HCT116 (cell line): ENCODE data around the gene AGPAT3. TPM values are rescaled to one million over a fixed set of nuclear protein-coding genes. Genes with fewer than 3 reads are reported as not detected.

ENCODE experiments used
- ATAC-seq: fragments of 200-7000 bp; cut with Tn5 transposase; 2 replicates; pipeline ENCODE4 v1.9.1; 2020; ENCODE audit warnings: mild to moderate bottlenecking, moderate library complexity
- BruUV-seq: library from RNA; stranded (reverse); fragments of 400-500 nt; replicated peaks from 2 replicates; lab custom pipeline; 2021; lab: Mats Ljungman, UMichigan
- CTCF ChIA-PET: fragments of 300-600 bp; sonication (Branson Sonifier 250); formaldehyde crosslinking; loops from one replicate; lab custom pipeline; 2021; ENCODE audit warnings: antibody characterized with exemption; lab: Charles Lee
- POLR2A ChIA-PET: fragments of 300-600, 350-600 bp; sonication (Branson Sonifier 250); formaldehyde crosslinking; loops from one replicate; lab custom pipeline; 2021; ENCODE audit warnings: antibody characterized with exemption; lab: Charles Lee
- RAD21 ChIA-PET, 2 experiments: fragments of 300-600 bp; sonication (Branson Sonifier 250); formaldehyde crosslinking; loops; one replicate each; lab custom pipeline; 2023; ENCODE audit warnings: low total read pairs in 2 of 2; ENCODE audit not compliant: uncharacterized antibody in 2 of 2, unreplicated experiment in 2 of 2, low non-redundant PET in 1 of 2; lab: Charles Lee
- DNase-seq: peaks from one replicate; pipeline ENCODE4 v3.0.0-alpha.2; 2010; ENCODE audit warnings: low read depth, low spot score
- H2AFZ ChIP-seq: fragments of 200-600 bp; shearing (Covaris generic), sonication (generic); 2 replicates; pipeline ENCODE4 v1.6.1; 2017; ENCODE audit warnings: low read depth, mixed run types, mixed read lengths, antibody characterized with exemption, low read length; ENCODE audit not compliant: poor library complexity, severe bottlenecking
- H3K27ac ChIP-seq: 2 replicates; pipeline ENCODE4 v1.5.1; 2012; ENCODE audit warnings: low read depth, low read length
- H3K27me3 ChIP-seq: fragments of 200-600 bp; sonication (generic); 2 replicates; pipeline ENCODE4 v1.6.1; 2016; ENCODE audit warnings: mixed run types, low read length, mixed read lengths; ENCODE audit not compliant: insufficient read depth
- H3K36me3 ChIP-seq, 2 experiments: fragments of 200-500 bp in 1 of 2; fragments of 200-600 bp in 1 of 2; sonication (Bioruptor generic) in 1 of 2; sonication (generic) in 1 of 2; 2 replicates each; pipeline versions ENCODE4 v1.5.1 to v1.6.1; 2014 to 2016; ENCODE audit warnings: low read length in 2 of 2, inconsistent platforms in 1 of 2, mixed read lengths in 1 of 2, mixed run types in 1 of 2; ENCODE audit not compliant: insufficient read depth in 2 of 2, control insufficient read depth in 1 of 2
- H3K4me1 ChIP-seq, 2 experiments: fragments of 200-600 bp in 1 of 2; sonication (generic) in 1 of 2; 2 replicates each; pipeline versions ENCODE4 v1.5.1 to v1.6.1; 2012 to 2017; ENCODE audit warnings: low read length in 2 of 2, inconsistent platforms in 1 of 2, mild to moderate bottlenecking in 1 of 2, mixed read lengths in 1 of 2, mixed run types in 1 of 2, moderate library complexity in 1 of 2; ENCODE audit not compliant: insufficient read depth in 2 of 2, control insufficient read depth in 1 of 2
- H3K4me2 ChIP-seq: fragments of 200-600 bp; sonication (generic); 2 replicates; pipeline ENCODE4 v1.6.1; 2017; ENCODE audit warnings: mixed run types, low read length, mixed read lengths
- H3K4me3 ChIP-seq, 2 experiments: fragments of 200-600 bp in 1 of 2; sonication (generic) in 1 of 2; replicated peaks in 1 of 2; 2 replicates each; pipeline ENCODE4 v1.5.1; 2011 to 2016; ENCODE audit warnings: low read length in 2 of 2, control low read depth in 1 of 2, low read depth in 1 of 2, mild to moderate bottlenecking in 1 of 2, mixed read lengths in 1 of 2, mixed run types in 1 of 2
- H3K79me2 ChIP-seq: fragments of 200-600 bp; sonication (generic); 2 replicates; pipeline ENCODE4 v1.6.1; 2017; ENCODE audit warnings: mild to moderate bottlenecking, mixed run types, low read length, moderate library complexity, mixed read lengths; ENCODE audit not compliant: insufficient read depth
- H3K9ac ChIP-seq: fragments of 200-600 bp; sonication (generic); 2 replicates; pipeline ENCODE4 v1.6.1; 2016; ENCODE audit warnings: low read length, mixed read lengths
- H3K9me2 ChIP-seq: fragments of 200-600 bp; sonication (generic), shearing (Covaris generic); 2 replicates; pipeline ENCODE4 v1.6.1; 2017; ENCODE audit warnings: mixed run types, mild to moderate bottlenecking, moderate library complexity; ENCODE audit not compliant: insufficient read depth
- H3K9me3 ChIP-seq, 2 experiments: fragments of 200-500 bp in 1 of 2; fragments of 200-600 bp in 1 of 2; sonication (Bioruptor generic) in 1 of 2; sonication (generic) in 1 of 2; 2 replicates each; pipeline ENCODE4 v1.6.1; 2014 to 2017; ENCODE audit warnings: low read length in 2 of 2, mixed read lengths in 2 of 2, inconsistent platforms in 1 of 2, low read depth in 1 of 2, mild to moderate bottlenecking in 1 of 2, mixed run types in 1 of 2, moderate library complexity in 1 of 2; ENCODE audit not compliant: control insufficient read depth in 1 of 2, insufficient read depth in 1 of 2
- H4K20me1 ChIP-seq: fragments of 200-600 bp; sonication (generic), shearing (Covaris generic); 2 replicates; pipeline ENCODE4 v1.6.1; 2017; ENCODE audit warnings: mixed run types, mild to moderate bottlenecking, moderate library complexity; ENCODE audit not compliant: insufficient read depth
- ATF3 ChIP-seq: IDR thresholded peaks from 2 replicates; pipeline ENCODE4 v1.6.1; 2012
- CEBPB ChIP-seq: IDR thresholded peaks from 2 replicates; pipeline ENCODE4 v1.6.1; 2012; ENCODE audit warnings: low read depth
- EGR1 ChIP-seq: IDR thresholded peaks from 2 replicates; pipeline ENCODE4 v1.6.1; 2012; ENCODE audit warnings: low read depth
- EZH2phosphoT487 ChIP-seq: fragments of 200-600 bp; IDR thresholded peaks from 2 replicates; pipeline ENCODE4 v1.6.1; 2018; ENCODE audit warnings: antibody characterized with exemption, borderline replicate concordance
- FOSL1 ChIP-seq: IDR thresholded peaks from 2 replicates; pipeline ENCODE4 v1.6.1; 2012; ENCODE audit warnings: low read depth
- JUND ChIP-seq: IDR thresholded peaks from 2 replicates; pipeline ENCODE4 v1.6.1; 2012
- POLR2AphosphoS5 ChIP-seq: IDR thresholded peaks from 2 replicates; pipeline ENCODE4 v1.6.1; 2011; ENCODE audit warnings: mild to moderate bottlenecking, low read depth, low read length, moderate library complexity
- REST ChIP-seq: IDR thresholded peaks from 2 replicates; pipeline ENCODE4 v1.6.1; 2012; ENCODE audit warnings: low read depth
- SRF ChIP-seq: IDR thresholded peaks from 2 replicates; pipeline ENCODE4 v1.6.1; 2012; ENCODE audit warnings: low read depth
- YY1 ChIP-seq: IDR thresholded peaks from 2 replicates; pipeline ENCODE4 v1.6.1; 2011; ENCODE audit warnings: low read length, low read depth, moderate library complexity, mild to moderate bottlenecking; ENCODE audit not compliant: insufficient replicate concordance; ENCODE audit errors: extremely low read depth
- intact Hi-C: fragments of 100-400 bp; cut with micrococcal nuclease; formaldehyde crosslinking; loops from 2 replicates; pipeline ENCODE4 v1.10.0; 2022
- total RNA-seq: library from RNA; stranded (reverse); gene quantifications from one replicate; pipeline ENCODE4 v1.2.1, GENCODE V29; 2021; ENCODE audit not compliant: unreplicated experiment

AGPAT3 gene
- total RNA-seq, 1 experiment from 2014 or later: 54.1 TPM

- TF ChIP-seq ATF3: no peak
- TF ChIP-seq FOSL1: no peak
- TF ChIP-seq SRF: no peak
- TF ChIP-seq CEBPB: no peak
- TF ChIP-seq REST: no peak
- no peak for TF ChIP-seq EZH2phosphoT487
- no peak for TF ChIP-seq JUND
- TF ChIP-seq YY1: no peak
- TF ChIP-seq POLR2AphosphoS5: no peak
- TF ChIP-seq EGR1: no peak
- Histone ChIP-seq H2AFZ (no peak overlapping the region), H3K36me3 (no peaks in the 10 kb centered on the region), H4K20me1 (no peaks in the 10 kb centered on the region), H3K79me2 (no peaks in the 10 kb centered on the region), H3K27ac (no peak overlapping the region), H3K4me3 (no peak overlapping the region), H3K9ac (no peak overlapping the region), H3K4me1 (peaks cover 3 to 13% of the 10 kb centered on the region in 2 experiments; a peak in 3 of 4 replicates), H3K9me3 (no peaks in the 10 kb centered on the region), H3K4me2 (no peak overlapping the region), H3K27me3 (no peaks in the 10 kb centered on the region), H3K9me2 (no peaks in the 10 kb centered on the region)
- DNase-seq: no peak
- BruUV-seq: no TSS peak
- intact Hi-C loops: no loop called here
- POLR2A ChIA-PET: no interaction called here
- ATAC-seq: no peak
- RAD21 ChIA-PET: no interaction called here
- CTCF ChIA-PET: no interaction called here
These were observed 87.1 kb downstream of the AGPAT3 start for GRCh38 chr21:43951911-43952703.
